Measurements from ENCODE around the gene OPN1SW.

Gene OPN1SW

GRCh38 chr7:128737441-128737840 is 38.2 kb downstream of the OPN1SW start:
- TF ChIP-seq, protein P1, sequence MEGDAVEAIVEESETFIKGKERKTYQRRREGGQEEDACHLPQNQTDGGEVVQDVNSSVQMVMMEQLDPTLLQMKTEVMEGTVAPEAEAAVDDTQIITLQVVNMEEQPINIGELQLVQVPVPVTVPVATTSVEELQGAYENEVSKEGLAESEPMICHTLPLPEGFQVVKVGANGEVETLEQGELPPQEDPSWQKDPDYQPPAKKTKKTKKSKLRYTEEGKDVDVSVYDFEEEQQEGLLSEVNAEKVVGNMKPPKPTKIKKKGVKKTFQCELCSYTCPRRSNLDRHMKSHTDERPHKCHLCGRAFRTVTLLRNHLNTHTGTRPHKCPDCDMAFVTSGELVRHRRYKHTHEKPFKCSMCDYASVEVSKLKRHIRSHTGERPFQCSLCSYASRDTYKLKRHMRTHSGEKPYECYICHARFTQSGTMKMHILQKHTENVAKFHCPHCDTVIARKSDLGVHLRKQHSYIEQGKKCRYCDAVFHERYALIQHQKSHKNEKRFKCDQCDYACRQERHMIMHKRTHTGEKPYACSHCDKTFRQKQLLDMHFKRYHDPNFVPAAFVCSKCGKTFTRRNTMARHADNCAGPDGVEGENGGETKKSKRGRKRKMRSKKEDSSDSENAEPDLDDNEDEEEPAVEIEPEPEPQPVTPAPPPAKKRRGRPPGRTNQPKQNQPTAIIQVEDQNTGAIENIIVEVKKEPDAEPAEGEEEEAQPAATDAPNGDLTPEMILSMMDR (IDR thresholded peaks at IDR 0.05; ENCODE audit: control insufficient read depth, extremely low read depth, insufficient read depth) = no peak
- H3K4me3 ChIP-seq (ENCODE audit: low read depth, low read length) = no peak overlapping the region
- DNase-seq (ENCODE audit: low read depth) = no peak

DNA sequence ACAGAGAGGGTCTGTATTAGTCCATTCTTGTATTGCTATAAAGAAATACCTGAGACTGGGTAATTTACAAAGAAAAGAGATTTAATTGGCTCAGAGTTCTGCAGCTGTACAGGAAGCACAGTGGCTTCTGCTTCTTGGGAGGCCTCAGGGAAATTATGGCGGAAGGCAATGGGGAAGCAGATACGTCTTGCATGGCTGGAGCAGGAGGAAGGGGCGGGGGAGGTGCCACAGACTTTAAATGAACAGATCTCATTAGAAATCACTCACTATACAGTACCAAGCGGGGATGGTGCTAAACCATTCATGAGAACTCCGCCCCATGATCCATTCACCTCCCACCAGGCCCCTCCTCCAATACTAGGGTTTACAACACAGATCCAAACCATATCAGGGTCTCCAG is 40.2 kb downstream of the OPN1SW start:
- H3K4me3 ChIP-seq (ENCODE audit: low read depth, low read length) = no peak overlapping the region
- TF ChIP-seq, protein P1 (IDR thresholded peaks at IDR 0.05; ENCODE audit: control insufficient read depth, extremely low read depth, insufficient read depth) = no peak
- no peak for DNase-seq (ENCODE audit: low read depth)

GRCh38 chr7:128734890-128735289 is 40.7 kb downstream of the OPN1SW start:
- TF ChIP-seq, protein P1 (IDR thresholded peaks at IDR 0.05; ENCODE audit: control insufficient read depth, extremely low read depth, insufficient read depth) = no peak
- no peak for DNase-seq (ENCODE audit: low read depth)
- no peak overlapping the region for H3K4me3 ChIP-seq (ENCODE audit: low read depth, low read length)

- no peak overlapping the region for H3K4me3 ChIP-seq (ENCODE audit: low read depth, low read length)
- DNase-seq (ENCODE audit: low read depth) = no peak
- TF ChIP-seq, protein P1 (IDR thresholded peaks at IDR 0.05; ENCODE audit: control insufficient read depth, extremely low read depth, insufficient read depth) = no peak
Measured at GRCh38 chr7:128733278-128733645, 42.3 kb downstream of the OPN1SW start.

- TF ChIP-seq, protein P1 (IDR thresholded peaks at IDR 0.05; ENCODE audit: control insufficient read depth, extremely low read depth, insufficient read depth) = no peak
- H3K4me3 ChIP-seq (ENCODE audit: low read depth, low read length) = no peak overlapping the region
- DNase-seq (ENCODE audit: low read depth) = no peak
Measured at GRCh38 chr7:128732521-128733277, 42.9 kb downstream of the OPN1SW start.

- TF ChIP-seq, protein P1 (IDR thresholded peaks at IDR 0.05; ENCODE audit: control insufficient read depth, extremely low read depth, insufficient read depth) = no peak
- no peak for DNase-seq (ENCODE audit: low read depth)
- H3K4me3 ChIP-seq (ENCODE audit: low read depth, low read length) = no peak overlapping the region
Measured at GRCh38 chr7:128731184-128731583, 44.4 kb downstream of the OPN1SW start.

DNA sequence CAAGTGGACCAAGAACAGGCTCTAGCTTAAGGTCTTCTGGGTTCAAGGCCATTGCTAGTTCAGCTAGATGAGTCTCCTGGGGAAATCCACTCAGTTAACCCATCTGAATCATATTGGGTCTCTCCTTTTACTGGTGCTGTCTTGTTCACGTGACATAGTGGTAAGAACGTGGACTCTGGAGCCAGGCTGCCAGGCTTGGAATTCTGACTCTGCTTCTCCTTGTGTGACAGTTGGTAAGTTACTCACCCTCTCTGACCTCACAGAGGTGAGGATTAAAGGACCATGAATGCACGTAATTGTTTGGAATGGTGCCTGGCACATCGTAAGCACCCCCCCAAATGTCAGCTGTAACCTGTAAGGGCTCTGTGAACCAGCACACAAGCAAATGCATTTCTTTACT is 46.1 kb downstream of the OPN1SW start:
- DNase-seq (ENCODE audit: low read depth) = no peak
- TF ChIP-seq, protein P1 (IDR thresholded peaks at IDR 0.05; ENCODE audit: control insufficient read depth, extremely low read depth, insufficient read depth) = no peak

More for the DNA sequence above, 46.1 kb downstream of the OPN1SW start:
- H3K4me3 ChIP-seq (ENCODE audit: low read depth, low read length) = no peak overlapping the region
